NB4 (cell line): ENCODE data around the gene CDK18.

Experiments used
- DNase-seq: peaks from one replicate; pipeline ENCODE4 v3.0.0; 2010; ENCODE audit warnings: low read depth
- H3K4me3 ChIP-seq: one replicate; pipeline ENCODE4 v1.5.1; 2011; ENCODE audit warnings: mild to moderate bottlenecking, low read depth, low read length, moderate library complexity
- MAX ChIP-seq: IDR thresholded peaks from 2 replicates; pipeline ENCODE4 v1.6.1; 2011; ENCODE audit warnings: low read depth, low read length
- MYC ChIP-seq: IDR thresholded peaks from 2 replicates; pipeline ENCODE4 v1.6.1; 2011; ENCODE audit warnings: low read depth, low read length
- POLR2A ChIP-seq: IDR thresholded peaks from 2 replicates; pipeline ENCODE4 v1.6.1; 2011; ENCODE audit warnings: mild to moderate bottlenecking; ENCODE audit not compliant: insufficient read length; ENCODE audit errors: extremely low read depth
- TF ChIP-seq, protein P1 (sequence below): IDR thresholded peaks from one replicate; pipeline ENCODE4 v1.5.1; 2012; ENCODE audit warnings: low read depth, low read length

CDK18 gene

GRCh38 chr1:205532026-205532898 is 27.8 kb downstream of the CDK18 start:
- DNase-seq, result no peak
- no peak overlapping the region for H3K4me3 ChIP-seq
- TF ChIP-seq MYC (no peak), MAX (no peak), POLR2A (no peak)
- TF ChIP-seq, protein P1, sequence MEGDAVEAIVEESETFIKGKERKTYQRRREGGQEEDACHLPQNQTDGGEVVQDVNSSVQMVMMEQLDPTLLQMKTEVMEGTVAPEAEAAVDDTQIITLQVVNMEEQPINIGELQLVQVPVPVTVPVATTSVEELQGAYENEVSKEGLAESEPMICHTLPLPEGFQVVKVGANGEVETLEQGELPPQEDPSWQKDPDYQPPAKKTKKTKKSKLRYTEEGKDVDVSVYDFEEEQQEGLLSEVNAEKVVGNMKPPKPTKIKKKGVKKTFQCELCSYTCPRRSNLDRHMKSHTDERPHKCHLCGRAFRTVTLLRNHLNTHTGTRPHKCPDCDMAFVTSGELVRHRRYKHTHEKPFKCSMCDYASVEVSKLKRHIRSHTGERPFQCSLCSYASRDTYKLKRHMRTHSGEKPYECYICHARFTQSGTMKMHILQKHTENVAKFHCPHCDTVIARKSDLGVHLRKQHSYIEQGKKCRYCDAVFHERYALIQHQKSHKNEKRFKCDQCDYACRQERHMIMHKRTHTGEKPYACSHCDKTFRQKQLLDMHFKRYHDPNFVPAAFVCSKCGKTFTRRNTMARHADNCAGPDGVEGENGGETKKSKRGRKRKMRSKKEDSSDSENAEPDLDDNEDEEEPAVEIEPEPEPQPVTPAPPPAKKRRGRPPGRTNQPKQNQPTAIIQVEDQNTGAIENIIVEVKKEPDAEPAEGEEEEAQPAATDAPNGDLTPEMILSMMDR, result no peak

- H3K4me3 ChIP-seq, result no peak overlapping the region
- DNase-seq, result no peak
- TF ChIP-seq MYC, result no peak
- TF ChIP-seq MAX, result no peak
- TF ChIP-seq, protein P1, result no peak
- TF ChIP-seq POLR2A, result no peak
These were observed 28.7 kb downstream of the CDK18 start for GRCh38 chr1:205532996-205533735.

GRCh38 chr1:205533748-205534443 is 29.4 kb downstream of the CDK18 start:
- no peak for DNase-seq
- TF ChIP-seq POLR2A (no peak), MYC (no peak), MAX (no peak)
- TF ChIP-seq, protein P1, result no peak
- no peak overlapping the region for H3K4me3 ChIP-seq

DNA sequence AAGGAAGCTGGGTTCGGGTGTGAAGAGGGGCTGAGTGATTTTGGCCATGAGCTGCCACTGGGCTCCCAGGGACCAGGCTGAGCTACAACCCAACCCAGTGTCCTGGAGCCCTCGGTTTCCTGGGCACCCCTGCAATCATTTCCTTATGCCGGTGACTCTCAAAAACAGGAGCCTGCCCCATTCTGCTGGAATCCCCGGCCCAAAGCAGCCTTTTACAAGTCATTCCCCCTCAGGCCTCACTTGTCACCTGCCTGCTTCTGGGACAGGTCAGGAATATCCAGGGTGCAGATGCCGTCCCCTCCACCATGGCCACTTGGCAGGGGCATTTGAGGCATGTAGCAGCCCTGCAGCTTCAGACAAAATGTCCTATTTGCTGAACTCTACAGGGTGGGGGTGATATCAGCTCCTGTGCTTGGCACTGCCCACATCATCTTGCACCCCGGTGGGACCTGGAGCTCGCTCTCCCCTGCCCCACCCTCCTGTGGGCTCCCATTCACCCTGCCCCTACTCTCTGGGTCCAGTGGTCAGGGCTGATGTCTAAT is 30.0 kb downstream of the CDK18 start:
- TF ChIP-seq MAX (no peak), MYC (no peak)
- TF ChIP-seq, protein P1, result no peak
- H3K4me3 ChIP-seq, result no peak overlapping the region
- no peak for DNase-seq

DNA sequence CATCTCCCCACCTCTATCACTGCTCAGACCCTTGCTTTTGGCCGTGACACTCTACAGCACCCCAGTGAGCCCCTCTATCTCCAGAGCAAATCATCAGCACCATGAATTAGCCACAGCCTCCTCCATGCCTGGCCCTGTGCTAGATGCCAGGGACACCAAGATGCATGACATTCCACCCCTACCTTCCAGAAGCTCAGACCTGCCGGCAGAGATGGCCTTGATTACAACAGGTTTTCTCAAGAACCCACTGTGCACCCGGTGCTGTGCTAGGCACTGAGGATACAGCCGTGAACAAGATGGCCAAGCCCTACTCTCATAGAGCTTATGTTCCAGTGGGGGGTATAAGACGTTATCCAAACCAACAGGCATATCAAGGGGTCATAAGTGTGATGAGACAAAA is 30.6 kb downstream of the CDK18 start:
- no peak for DNase-seq
- TF ChIP-seq POLR2A (no peak), MYC (no peak), MAX (no peak)
- TF ChIP-seq, protein P1, result no peak
- no peak overlapping the region for H3K4me3 ChIP-seq
